GM23338 (cell line): ENCODE results near the gene TIGD7.

Source experiments
- CREB1 ChIP-seq: fragments of 250-450 bp; sonication (Bioruptor Pico); IDR thresholded peaks from 2 replicates; pipeline ENCODE4 v1.5.0; 2020; ENCODE audit warnings: low read depth, mild to moderate bottlenecking, moderate library complexity
- CTCF ChIP-seq, 2 experiments: fragments of 200-600 bp in 1 of 2; sonication (generic) in 1 of 2; conservative IDR thresholded peaks; 2 replicates each; pipeline versions ENCODE4 v1.5.1 to v1.6.1; 2016 to 2017; ENCODE audit warnings: antibody characterized with exemption in 2 of 2, low read depth in 2 of 2, mild to moderate bottlenecking in 2 of 2, moderate library complexity in 1 of 2
- ETS1 ChIP-seq: IDR thresholded peaks from 2 replicates; pipeline ENCODE4 v1.6.1; 2016; ENCODE audit warnings: antibody characterized with exemption
- EZH2 ChIP-seq: fragments of 200-600 bp; sonication (generic); IDR thresholded peaks from one replicate; pipeline ENCODE4 v1.8.0; 2017; ENCODE audit warnings: antibody characterized with exemption, mild to moderate bottlenecking, low read depth; ENCODE audit not compliant: unreplicated experiment
- EZH2phosphoT487 ChIP-seq: fragments of 200-600 bp; sonication (generic); IDR thresholded peaks from one replicate; pipeline ENCODE4 v1.8.1; 2018; ENCODE audit warnings: antibody characterized with exemption; ENCODE audit not compliant: unreplicated experiment
- POLR2AphosphoS5 ChIP-seq: IDR thresholded peaks from 2 replicates; pipeline ENCODE4 v1.6.1; 2016; ENCODE audit warnings: antibody characterized with exemption, low read depth
- REST ChIP-seq: IDR thresholded peaks from one replicate; pipeline ENCODE4 v1.6.1; 2018; ENCODE audit warnings: antibody characterized with exemption; ENCODE audit not compliant: unreplicated experiment
- ZNF114 ChIP-seq: fragments of 250-450 bp; sonication (Bioruptor Pico); IDR thresholded peaks from 2 replicates; pipeline ENCODE4 v1.5.0; 2020; ENCODE audit warnings: mild to moderate bottlenecking, moderate library complexity

- TF ChIP-seq CTCF (conservative IDR thresholded peaks at IDR 0.05; ENCODE audit: low read depth in 2 of 2) (no peak), REST (no peak), CREB1 (CRISPR knock-in tag) (no peak), POLR2AphosphoS5 (no peak), ZNF114 (CRISPR knock-in tag) (no peak), EZH2phosphoT487 (no peak), EZH2 (no peak), ETS1 (no peak)
Observed at GRCh38 chr16:3249451-3249850, 55.8 kb downstream of the TIGD7 start.
